Measurements from ENCODE around the gene WSCD2.

The WSCD2 gene
- total RNA-seq: 0 reads per million in 3 experiments

DNA sequence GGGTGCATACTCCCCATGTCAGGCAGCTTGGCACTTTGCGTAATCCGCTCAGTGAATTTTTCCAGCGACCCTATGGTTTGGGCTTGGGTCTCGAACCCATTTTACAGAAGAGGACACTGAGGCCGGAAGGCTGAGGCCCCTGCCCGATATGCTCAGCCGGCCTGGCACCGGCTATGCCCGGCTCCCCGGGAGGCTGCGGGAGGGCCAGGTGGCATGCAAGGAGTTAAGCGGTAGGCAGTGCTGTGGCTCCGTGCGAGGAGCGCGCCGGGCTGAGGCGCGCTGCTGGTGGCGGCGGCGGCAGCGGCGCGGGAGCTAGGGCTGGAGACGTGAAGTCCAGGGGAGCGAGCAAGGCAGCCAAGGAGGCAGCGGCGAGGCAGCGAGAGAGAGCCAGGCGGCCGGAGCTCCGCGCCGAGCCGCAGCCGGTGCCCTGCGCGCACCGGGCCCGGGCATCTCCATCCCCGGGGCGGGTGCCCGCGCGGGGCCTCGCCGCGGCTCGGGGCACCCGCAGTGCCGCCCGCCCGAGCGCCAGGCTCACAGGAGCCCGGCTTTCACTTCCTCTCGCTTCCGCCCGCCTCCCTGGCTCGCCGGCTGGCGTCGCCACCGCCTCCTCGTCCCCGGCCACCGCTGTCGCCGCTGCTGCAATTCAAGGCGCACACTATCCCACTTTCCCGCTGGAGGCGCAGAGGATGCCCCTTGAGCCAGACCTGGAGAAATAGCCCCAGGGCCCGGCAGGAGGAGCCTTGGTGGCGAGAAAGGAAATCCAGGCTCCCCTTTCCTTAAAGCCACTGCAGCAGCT lies at the start of gene WSCD2:
Gene WSCD2 (plus strand): TSS at position 272 of the 796 bp plus-strand sequence. CDS start 66,545 bp downstream, outside the sequence.
- DNase-seq: no peak

DNA sequence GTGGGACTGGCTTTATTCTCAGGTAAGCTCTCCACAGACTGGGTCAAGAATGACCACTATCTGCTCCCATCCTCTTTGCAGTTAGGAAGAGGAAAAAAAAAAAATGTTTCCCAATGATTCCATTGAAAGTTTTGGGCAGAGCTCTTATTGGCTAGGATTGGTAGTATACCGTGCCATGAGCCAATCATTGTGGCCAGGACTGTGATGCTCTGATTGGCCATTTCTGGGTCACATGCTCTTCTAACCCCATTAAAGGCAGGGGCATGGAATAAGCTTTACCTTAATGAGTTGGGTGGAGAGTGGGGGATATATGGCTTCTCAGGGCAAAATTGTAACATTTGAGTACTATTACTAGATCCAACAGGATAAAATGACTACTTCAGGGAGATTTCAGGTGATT lies 49.4 kb upstream of the WSCD2 start:
- no peak for DNase-seq

DNA sequence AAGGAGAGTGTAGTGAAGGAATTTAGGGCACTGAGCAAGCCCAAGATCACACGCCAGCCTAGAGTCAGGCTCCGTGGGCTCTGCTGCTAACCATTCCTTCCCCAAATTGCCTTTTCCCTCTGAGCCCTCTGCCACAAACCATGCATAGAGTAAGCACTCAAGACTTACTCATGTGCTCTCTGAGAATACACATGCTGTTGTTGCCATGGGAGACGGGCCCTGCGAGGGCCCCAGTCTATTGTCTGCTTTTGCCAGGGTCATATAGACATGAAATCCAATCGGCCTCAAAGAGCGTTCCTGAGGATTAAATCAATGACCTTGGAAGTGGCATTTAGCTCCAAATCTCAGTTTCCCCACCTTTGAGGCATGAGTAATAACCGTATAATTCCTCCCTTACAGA lies 48.7 kb upstream of the WSCD2 start:
- no peak for DNase-seq

DNA sequence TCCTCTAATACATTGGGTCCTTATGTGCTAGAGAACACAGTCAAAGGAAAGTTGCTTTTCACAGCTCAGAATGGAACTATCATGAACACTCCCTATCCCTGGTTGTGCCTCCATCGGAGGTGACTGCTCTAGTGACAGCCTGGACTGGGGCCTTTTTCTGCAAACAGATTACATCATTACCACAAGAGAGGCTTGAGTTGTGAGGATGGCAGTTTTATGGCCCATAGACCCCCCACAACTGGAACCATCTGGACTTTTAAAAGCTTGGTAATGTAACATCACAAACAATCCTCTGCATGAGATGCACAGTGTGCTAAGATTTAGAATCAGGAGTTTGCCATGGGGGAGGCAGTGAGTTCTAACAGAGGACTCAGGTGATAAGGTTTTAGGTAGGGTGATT lies 46.6 kb upstream of the WSCD2 start:
- DNase-seq: no peak

DNA sequence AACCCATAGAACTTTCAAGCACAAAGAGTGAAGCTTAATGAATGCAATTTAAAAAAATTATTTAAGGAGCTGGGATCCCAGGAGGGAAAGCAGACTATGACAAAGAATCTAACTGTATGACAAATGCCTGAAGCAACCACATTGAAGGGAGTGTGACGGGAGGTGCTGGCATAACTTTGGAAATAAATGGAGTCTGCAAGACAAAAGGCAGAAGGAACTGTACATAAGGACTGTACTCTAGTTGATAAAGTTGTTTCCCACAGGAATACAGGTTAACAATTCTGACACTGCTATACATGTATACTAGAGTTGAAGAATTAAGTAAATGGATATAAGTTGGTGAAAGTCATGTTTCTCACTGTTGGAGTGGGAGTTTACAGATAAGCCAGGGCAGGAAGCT lies 41.2 kb upstream of the WSCD2 start:
- DNase-seq: no peak

DNA sequence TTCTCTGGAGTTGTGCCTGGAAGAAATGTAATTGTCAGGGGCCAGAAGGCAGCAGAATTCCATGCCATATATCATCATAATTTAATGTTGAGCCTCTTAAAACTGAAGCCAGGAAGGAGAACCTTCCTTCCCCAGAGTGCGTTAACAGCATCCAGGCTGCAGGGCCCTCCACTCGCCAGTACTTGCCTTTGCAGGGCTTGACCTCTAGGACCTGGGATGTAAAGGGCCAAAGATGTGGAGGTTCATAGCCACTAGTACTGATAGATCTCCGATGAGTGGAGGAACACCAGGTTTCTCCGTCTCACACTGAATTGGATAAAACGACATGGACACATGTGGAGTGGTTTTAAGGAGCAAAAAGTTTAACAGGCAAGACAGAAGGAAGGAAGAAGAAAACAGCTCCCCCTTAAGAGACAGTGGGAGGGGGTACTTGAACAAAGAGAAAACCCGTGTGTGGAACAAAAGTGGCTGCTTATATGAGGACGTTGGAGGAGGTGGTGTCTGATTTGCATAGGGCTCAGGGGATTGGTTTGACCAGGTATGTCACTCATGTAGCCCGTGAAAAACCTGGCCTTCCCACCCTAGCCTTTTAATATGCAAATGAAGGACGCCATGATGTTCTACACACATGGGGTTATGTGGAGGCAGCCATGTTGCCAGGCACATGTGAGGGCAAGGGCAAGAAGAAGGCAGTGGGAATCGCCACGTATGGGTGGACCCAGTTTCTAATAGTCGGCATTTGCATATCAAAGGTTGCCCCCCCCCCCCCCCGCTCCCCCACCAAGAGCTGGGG lies 38.8 kb upstream of the WSCD2 start:
- DNase-seq: no peak

DNA sequence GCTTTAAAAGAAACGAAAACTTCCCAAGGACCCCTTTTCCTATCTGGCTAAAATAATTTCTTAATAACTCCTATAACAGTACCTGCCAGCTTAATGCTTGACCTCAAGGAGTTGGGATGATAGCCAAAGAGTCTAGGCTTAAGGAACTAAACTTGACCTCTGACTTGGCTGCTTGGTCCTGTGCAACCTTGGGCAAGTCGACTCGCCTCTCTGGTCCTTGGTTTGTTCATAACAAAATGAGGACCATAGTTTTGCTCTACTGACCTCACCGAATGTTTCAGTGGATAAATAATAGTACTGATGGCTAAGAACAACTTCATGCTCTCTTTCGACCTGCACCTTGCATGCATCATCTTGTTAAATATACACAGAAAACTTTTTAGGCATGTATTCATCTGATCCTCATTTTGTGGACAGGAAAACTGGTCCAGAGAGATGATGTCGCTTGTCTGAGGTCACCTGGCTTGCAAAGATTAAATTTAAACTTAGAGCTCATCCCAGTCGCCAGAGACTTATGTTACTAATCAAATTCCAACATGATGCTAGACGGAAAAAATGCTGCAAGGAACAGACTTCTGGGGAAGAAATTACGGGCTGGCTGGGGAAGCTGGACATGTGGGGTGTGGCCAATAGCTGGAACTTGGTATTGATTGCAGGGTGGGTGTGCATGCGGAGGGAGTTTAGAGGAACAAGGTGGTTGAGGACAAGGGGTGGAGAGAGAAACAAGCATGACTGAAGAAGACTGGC lies 38.0 kb upstream of the WSCD2 start:
- no peak for DNase-seq

DNA sequence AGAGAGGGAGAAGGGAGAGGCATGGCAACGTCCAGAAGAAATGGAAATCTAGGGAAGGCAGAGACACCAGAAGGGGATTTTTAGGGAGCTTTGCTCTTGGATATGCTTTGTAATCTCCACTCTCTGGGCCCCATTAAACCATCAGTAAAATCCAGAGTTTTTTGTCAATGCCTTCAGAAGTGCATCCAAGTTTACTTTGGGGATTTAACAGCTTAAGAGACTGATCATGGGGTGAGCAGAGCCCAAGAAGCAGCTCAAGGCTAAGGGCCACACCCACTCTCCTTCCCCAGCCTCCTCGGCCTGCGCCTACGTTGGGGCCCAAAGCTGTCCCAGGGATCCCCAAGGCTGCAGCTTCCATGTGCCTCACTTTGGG lies 37.4 kb upstream of the WSCD2 start:
- no peak for DNase-seq

DNA sequence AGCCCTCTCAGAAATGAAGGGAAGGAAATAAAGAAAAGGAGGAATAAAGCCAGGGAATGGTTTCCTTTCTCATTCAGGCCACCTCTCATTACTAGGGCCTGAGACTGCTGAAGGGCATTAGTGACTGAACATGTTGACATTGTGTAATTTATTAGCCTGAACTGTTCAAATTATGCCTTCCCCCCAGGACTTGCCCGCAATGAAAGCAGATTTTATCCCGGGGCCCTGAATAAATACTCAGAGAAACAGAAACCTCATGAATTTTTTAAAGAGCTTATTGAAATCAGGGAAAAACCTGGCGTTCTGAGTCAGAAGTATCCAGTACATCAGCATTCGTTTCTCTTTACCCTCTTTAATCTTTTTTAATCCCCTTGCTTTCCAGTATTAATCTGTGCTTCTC lies 35.9 kb upstream of the WSCD2 start:
- no peak for DNase-seq

DNA sequence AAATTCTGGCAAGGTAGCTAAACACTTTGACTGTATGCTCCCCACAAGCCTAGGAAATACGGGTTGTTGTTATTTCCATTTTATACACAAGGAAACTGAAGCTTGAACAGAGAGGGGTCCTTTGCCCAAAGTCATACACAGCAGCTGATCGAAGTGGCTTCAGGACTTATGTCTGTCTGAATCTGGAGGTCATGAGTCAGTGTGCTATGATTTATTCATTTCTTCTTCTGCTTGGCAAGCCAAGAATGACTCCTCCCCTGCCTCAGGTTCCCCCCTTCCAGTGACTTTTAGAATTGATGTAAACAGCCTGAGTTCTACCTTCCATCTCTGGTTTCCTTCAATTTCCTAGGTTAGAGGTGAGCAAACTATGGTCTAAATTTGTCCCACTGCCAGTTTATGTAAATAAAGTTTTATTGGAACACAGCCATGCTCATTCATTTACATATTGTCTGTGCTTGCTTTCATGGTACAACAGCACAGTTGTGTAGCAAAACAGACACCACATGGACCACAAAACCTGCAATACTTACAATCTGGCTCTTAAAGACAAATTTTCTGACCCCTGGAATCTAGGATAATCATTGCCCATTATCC lies 34.9 kb upstream of the WSCD2 start:
- DNase-seq: no peak

DNA sequence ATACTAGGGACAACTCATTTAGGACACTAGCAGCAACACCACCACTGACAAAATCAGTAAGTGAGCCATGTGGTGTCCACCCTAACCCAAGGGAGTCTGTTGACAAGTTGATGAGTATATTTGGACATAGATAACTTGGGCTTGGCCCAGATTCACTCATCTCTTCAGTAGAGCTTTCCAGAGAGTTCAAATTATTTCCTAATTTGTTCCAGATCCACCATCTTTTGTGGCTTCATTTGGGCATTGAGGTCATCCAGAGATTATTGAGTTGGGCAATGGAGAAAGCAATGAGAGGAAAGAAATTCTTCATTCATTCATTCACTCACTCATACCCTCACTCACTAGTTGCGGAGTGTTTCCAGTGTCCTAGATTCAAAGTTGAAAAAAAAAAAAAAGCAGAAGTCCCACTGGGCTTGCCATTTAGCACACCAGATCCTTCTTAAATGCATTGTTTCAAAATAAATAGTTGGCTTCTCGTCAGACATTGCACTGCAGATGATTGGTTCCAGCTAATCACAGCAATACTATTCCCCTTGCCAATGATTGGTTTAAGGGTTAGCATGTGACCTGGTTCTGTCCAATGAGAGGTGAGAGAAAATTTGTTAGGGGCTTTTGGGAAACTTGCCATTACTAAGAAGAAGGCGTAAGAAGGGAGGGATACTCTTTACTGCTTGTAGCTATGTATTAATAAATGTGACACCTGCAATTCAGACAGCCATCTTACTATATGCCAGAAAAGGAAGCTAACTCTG lies 31.8 kb upstream of the WSCD2 start:
- DNase-seq: no peak

DNA sequence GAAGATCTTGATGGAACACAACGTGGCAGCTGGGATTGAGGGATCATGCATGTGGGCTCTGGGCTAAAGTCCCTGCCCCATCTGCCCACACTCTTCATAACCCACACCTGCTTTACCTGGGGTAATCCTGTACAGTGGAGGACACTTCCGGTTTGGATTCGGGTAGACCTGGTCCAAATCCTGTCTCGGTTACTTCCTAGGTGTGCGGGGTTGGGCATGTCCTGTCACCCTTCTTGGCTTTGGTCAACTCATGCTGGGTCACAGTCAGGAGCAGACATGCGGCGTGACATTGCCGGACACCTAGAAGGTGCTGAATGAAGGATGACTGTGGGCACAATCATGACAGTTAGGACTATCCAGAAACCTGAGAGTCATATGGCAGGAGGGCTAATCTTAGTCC lies 30.7 kb upstream of the WSCD2 start:
- DNase-seq: no peak

DNA sequence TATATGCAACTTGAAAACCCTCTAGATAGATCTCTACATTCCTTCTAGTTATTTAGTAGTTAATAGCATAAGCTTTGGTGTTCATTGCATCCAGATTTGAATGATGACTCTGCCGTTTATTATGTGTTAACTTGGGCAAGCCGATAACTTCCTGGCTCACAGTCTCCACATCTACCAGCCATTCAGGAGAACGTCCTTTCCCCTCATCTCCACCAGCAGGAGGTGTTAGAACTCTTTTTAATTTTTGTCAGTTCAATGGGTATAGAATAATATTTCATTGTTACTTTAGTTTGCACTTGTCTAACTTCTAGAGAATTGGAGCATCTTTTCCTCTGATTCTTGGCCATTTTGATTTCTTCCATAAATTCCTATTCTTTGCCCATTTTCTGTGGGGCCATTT lies 30.0 kb upstream of the WSCD2 start:
- DNase-seq: no peak

DNA sequence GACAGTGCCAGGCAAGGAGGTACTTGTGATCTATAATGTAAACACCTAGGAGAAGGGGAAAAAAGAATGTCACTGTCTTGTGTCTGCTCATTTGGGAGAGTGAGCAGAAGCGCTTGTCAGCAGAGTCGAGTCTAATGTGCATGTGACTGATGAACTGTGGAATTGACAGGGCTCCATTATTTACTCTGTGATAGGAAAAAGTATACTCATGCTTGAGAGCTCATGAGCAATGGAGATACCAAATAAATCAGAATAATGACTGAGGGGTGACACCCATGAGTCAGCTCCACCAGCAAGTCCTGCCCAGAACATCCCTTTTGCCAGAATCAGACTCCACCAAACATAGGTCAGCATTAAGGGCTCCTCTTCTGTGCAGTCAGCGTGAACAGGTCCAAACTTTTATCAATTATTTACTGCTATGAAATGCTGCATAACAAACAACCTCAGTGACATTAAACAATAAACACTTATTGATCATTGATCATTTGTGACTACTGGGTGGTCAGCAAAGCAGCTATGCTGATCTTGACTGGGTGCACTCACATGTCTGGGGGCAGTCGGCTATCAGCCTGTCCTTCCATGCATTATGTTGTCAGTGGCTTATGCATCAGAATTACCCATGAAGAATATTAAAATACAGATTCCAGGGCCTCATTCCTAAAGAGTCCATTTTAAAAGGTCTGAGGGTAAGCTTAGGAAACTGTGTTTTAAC lies 29.2 kb upstream of the WSCD2 start:
- no peak for DNase-seq

DNA sequence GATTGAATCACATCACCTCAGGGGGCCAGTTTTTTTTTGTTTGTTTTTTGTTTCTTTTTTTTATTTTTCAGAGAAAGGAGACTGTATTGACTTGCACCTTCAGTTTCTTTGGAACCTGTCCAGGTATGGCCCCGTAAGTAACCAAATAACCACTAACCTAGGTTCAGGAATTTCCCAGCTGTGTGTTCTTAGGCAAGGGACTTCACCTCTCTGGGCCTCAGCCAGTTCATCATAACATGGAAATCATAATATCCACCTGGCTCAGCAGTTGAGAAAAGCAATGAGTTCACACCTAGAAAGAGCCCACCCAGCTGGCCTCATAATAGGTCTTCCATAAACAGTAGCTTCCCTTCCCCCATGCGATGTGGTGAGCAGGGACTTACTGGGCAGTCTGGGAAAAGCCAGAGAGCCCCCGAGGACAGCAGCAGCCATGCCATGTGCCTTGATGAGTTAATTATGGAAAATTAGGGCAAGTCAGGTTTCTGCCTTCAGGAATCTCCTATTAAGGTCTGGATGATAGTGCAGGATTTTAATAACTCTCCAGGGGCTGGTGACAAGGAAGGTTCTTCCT lies 27.4 kb upstream of the WSCD2 start:
- no peak for DNase-seq

DNA sequence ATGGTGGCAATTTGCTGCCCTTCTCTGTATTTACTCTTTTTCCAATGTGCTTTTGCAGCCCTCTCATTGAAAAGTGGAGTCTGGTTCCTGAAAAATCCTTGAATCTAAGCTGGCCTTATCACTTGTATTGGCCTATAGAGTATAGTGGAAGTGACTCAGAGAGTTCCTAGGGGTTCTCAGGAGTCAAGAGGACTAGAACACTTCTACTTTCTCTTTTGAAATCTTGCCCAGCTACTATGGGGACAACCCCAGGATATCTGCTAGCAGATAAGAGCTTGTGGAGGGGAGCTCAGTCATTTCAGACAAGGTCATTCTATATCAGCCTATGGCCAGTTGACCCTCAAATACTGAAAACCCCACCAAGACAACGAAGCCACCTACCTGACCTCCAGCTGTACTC lies 26.7 kb upstream of the WSCD2 start:
- no peak for DNase-seq

DNA sequence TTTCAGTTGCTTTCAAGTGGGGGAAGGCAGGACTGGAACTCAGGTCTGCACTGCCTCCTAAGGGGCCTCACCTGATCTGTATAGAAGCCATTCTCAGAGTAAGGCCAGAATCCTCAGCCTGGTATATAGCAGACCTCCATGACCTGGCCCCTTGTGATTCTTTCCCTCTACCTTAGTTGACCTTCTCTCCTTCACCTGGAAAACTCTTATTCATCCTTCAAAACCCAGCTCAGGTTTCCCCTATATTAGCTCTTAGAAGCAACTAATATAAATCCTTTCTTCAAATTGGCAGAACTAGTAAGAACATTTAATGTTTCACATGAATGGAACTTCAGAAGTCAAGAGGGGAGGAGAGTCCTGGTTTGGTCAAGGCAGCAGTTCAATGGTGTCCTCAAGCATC lies 26.0 kb upstream of the WSCD2 start:
- DNase-seq: no peak

DNA sequence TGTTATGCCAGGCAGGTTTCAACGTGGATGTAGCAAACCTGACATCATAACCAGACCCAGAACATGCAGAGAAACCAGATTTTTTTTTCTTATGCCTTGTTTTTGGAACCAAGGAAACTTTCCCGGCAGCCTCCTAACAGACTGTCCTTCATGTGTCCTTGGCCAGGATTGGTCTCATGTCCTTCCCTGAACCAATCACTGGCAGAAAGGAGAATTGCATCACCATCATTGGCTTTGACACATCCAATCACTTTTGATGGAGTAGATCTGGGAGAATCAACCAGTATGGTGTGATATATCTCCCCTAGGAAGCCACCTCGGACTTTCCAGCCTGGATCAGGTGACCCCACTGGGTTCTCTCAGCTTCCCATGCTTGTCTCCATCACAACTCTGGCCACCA lies 25.6 kb upstream of the WSCD2 start:
- no peak for DNase-seq

DNA sequence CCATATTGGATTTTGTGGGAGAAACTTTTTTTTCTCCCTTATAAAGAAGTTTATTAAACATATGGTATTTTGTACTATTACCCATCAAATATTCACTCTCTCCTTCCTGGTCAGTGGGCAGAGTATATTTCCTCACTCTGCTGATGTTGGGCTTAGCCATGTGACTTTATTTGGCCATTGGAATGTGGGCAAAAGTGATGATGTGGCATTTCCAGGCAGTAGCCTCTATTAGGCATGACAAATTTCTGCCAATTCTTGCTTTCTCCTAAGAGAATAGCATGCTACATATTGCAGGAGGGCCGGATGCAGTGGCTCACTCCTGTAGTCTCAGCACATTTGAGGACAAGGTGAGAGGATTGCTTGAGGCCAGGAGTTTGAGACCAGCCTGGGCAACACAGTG lies 24.4 kb upstream of the WSCD2 start:
- DNase-seq: no peak

DNA sequence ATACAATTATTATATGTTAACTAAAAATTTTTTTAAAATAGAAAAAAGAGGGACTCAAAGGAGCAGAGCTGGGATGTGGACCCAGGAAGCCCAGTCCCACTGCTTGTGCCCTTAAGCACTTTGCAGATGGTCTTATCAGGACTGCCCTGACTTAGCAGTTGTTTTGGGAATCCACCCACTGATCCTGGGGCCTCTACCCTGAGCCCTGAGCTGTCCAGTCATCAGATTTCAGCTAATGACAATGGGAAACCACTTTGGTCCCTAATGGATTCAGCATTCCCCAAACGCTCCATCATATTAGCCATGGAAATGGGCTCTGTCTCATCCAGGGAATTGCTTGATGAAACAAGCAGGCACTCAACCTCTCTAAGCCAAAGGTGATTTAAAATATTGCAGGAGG lies 22.5 kb upstream of the WSCD2 start:
- no peak for DNase-seq

DNA sequence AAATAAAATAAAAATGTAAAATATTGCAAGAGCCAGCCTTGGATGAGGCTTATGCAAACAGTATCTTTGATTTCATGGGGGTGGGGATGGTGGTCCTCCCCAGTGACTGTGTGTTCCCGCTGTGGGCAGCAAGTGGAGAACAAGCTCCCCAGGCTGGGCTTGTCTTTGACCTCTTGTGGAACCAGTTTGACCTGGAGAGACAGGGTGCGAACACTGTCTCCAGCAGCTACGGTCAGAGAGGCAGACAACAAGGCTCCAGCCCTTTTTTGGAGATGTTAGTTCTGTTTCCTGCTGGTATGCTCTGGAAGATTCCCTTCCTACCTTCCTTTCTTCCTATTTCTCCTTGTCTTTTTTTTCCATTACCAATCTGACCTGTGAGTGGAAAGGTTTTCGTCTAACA lies 21.8 kb upstream of the WSCD2 start:
- DNase-seq: no peak
